ENCODE measurements around the gene MECR.

MECR gene

DNA sequence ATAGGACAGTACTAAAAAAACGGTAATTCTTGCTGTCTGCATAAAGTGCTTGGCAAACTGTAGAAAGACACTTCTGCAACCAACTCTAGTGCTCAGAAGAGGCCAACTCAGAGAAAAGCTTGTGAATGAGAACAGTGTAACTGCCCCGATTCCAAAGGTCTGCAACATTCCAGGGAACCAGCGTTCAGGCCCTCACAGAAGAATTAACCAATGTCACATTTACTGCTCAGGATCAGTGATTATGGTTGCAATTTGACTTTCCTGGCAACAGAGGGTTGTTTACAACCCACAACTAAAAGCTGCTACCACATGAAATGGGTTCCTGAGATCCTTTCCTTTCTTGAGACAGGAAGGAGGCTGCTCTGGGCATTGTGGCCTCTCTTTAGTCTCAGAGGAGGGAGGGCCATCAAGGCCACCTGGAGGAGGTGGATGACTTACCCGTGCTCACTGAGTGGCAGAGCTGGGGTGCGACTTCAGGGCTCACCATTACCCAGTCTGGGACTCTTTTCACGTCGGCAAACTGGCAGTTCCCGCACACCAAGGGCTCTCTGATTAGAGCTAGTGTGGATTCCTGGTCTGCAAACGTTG is 64.3 kb downstream of the MECR start:
- TF ChIP-seq, protein P1, sequence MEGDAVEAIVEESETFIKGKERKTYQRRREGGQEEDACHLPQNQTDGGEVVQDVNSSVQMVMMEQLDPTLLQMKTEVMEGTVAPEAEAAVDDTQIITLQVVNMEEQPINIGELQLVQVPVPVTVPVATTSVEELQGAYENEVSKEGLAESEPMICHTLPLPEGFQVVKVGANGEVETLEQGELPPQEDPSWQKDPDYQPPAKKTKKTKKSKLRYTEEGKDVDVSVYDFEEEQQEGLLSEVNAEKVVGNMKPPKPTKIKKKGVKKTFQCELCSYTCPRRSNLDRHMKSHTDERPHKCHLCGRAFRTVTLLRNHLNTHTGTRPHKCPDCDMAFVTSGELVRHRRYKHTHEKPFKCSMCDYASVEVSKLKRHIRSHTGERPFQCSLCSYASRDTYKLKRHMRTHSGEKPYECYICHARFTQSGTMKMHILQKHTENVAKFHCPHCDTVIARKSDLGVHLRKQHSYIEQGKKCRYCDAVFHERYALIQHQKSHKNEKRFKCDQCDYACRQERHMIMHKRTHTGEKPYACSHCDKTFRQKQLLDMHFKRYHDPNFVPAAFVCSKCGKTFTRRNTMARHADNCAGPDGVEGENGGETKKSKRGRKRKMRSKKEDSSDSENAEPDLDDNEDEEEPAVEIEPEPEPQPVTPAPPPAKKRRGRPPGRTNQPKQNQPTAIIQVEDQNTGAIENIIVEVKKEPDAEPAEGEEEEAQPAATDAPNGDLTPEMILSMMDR (conservative IDR thresholded peaks at IDR 0.05; ENCODE audit: low read depth), result no peak
- no peak for DNase-seq (ENCODE audit: low spot score)
- CTCF ChIA-PET, result no interaction called here
- H3K27ac ChIP-seq, result no peak overlapping the region
- POLR2A ChIA-PET (ENCODE audit: low non-redundant PET), result no interaction called here

DNA sequence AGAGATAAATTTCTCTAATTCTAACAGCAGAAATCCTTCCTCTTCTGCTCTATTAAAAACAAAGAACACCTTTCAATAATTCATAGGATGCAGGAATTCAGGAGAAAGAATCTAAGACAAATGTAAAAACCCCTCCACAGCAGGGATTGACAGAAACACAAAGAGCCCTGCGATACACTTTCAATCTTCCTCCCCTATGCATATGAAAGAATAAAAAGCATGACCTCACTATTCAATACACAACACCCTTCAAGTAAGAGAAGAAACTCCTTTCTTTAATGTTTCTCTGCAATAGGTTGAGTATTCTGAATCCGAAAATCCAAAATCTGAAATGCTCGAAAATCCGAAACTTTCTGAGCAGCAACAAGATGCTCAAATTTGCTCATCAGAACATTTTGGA is 66.1 kb downstream of the MECR start:
- CTCF ChIA-PET, result interaction anchor here (0.6 kb wide), 1 partner anchor 380 kb away, joined by 3 read pairs; no protein-coding TSS in a partner anchor
- no peak overlapping the region for H3K27ac ChIP-seq
- TF ChIP-seq, protein P1 (conservative IDR thresholded peaks at IDR 0.05; ENCODE audit: low read depth), result no peak
- no peak for DNase-seq (ENCODE audit: low spot score)
- POLR2A ChIA-PET (ENCODE audit: low non-redundant PET), result no interaction called here

DNA sequence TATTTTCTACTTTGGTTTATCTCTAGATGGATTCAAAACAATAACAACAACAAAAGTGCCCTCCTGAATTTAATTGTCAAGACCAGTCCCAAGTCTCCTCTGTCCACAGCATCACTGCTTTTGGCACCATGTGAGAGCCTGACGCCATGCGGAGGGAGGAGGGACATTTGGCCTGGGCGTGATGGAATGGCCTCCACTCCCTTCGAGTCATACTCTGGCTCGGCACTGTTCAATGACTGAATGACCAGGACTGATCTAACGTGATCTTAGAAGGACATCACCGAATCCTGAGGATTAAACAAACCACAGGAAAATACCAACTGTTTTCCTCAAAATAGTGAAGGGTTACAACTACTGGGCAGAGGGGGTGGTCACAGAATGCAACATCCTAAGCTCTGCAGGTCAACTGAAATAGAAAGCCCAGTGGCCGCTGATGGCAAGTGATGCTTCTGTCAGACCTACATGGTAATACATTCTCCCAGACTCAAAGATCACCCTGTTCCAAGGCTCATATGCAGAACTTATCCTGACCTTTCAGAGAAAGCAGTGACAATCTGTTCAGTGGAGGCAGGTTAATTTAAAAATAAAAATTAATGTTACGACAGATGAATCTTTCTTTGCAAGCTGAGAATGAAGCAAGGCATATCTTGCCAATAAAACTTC is 68.1 kb downstream of the MECR start:
- ChIA-PET CTCF (no interaction called here), POLR2A (ENCODE audit: low non-redundant PET) (no interaction called here)
- DNase-seq (ENCODE audit: low spot score), result no peak
- TF ChIP-seq, protein P1 (conservative IDR thresholded peaks at IDR 0.05; ENCODE audit: low read depth), result no peak
- H3K27ac ChIP-seq, result no peak overlapping the region

DNA sequence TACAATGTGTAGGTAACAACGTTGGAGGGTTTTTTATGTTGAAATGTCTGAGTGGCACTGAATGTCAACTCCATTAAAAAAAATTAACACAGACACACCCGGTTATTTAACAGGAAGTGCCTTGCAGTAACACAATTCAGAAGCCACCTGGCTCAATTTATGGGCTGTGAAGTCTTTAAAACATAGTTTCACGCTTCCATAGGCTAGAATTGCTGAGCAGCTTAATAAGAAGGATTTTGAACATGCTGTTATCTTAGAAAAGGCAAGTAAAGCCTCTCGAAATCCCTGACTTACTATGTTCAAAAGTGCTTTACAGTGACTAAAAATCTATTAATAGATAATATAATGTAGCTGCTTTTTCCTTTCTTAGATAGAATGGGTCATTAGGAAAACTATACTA is 68.7 kb downstream of the MECR start:
- no peak overlapping the region for H3K27ac ChIP-seq
- CTCF ChIA-PET, result interaction anchor here (0.7 kb wide), 1 partner anchor 261 kb away, joined by 3 read pairs; no protein-coding TSS in a partner anchor
- POLR2A ChIA-PET (ENCODE audit: low non-redundant PET), result no interaction called here
- no peak for DNase-seq (ENCODE audit: low spot score)
- TF ChIP-seq, protein P1 (conservative IDR thresholded peaks at IDR 0.05; ENCODE audit: low read depth), result no peak

DNA sequence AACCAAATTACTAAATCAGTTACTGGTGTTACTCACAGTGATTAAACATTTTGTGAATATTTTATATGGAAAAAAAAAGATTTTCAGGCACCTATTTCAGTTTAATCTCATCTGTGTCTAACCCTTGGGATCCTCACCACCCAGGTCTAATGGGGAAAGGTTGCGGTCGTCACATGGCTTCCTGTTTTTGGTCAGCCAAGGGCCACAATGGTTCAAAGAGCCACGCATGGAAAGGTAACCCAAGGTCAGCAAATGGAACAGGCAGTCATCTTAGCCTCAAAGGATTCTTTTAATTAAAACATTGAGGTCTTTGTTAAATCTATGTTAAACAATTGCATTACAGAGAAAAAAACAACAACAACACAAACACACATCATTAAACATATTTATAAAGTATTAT is 71.0 kb downstream of the MECR start:
- CTCF ChIA-PET, result no interaction called here
- H3K27ac ChIP-seq, result no peak overlapping the region
- TF ChIP-seq, protein P1 (conservative IDR thresholded peaks at IDR 0.05; ENCODE audit: low read depth), result no peak
- POLR2A ChIA-PET (ENCODE audit: low non-redundant PET), result no interaction called here
- DNase-seq (ENCODE audit: low spot score), result no peak

DNA sequence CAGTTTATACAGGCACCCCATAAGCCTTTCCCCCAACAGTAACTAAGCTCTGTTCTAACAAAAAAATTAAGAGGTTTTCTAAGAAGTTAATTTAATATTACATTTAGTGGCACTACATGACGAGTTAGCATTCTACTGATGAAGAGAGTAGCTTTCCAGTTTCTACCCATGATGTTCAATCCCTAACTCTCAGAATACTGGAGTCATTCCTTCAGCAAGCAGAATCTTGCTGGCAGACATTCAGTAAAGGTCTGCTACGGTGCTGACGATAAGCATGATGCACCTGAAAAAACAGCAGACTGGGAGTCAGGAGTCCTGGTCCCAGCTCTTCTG is 73.5 kb downstream of the MECR start:
- CTCF ChIA-PET, result no interaction called here
- DNase-seq (ENCODE audit: low spot score), result no peak
- TF ChIP-seq, protein P1 (conservative IDR thresholded peaks at IDR 0.05; ENCODE audit: low read depth), result no peak
- no peak overlapping the region for H3K27ac ChIP-seq
- POLR2A ChIA-PET (ENCODE audit: low non-redundant PET), result no interaction called here
